GM23248 (cell line): Measurements from ENCODE around the gene NAE1. TPM values are rescaled to one million over a fixed set of nuclear protein-coding genes. Genes with fewer than 3 reads are reported as not detected.

Source experiments
- DNase-seq: peaks from one replicate; pipeline ENCODE4 v3.0.0-alpha.2; 2015
- H2AFZ ChIP-seq: fragments of 200-600 bp; sonication (generic); 2 replicates; pipeline ENCODE4 v1.6.1; 2016; ENCODE audit warnings: antibody characterized with exemption
- H3F3A ChIP-seq: fragments of 200-600 bp; sonication (generic); 2 replicates; pipeline ENCODE4 v1.6.1; 2016; ENCODE audit warnings: mild to moderate bottlenecking, antibody characterized with exemption, mixed run types; ENCODE audit not compliant: insufficient read depth
- H3K27ac ChIP-seq: fragments of 200-600 bp; sonication (generic); 2 replicates; pipeline ENCODE4 v1.5.1; 2016; ENCODE audit warnings: mild to moderate bottlenecking
- H3K27me3 ChIP-seq: fragments of 200-600 bp; sonication (generic); replicated peaks from 2 replicates; pipeline ENCODE4 v1.6.1; 2016; ENCODE audit warnings: mild to moderate bottlenecking; ENCODE audit not compliant: insufficient read depth
- H3K36me3 ChIP-seq: fragments of 200-600 bp; sonication (generic); 2 replicates; pipeline ENCODE4 v1.6.1; 2016; ENCODE audit warnings: low read depth, mild to moderate bottlenecking
- H3K4me1 ChIP-seq: fragments of 200-600 bp; sonication (generic); 2 replicates; pipeline ENCODE4 v1.6.1; 2016; ENCODE audit warnings: mild to moderate bottlenecking; ENCODE audit not compliant: insufficient read depth
- H3K4me2 ChIP-seq: fragments of 200-600 bp; sonication (generic); one replicate; pipeline ENCODE4 v1.6.1; 2016; ENCODE audit warnings: mild to moderate bottlenecking; ENCODE audit not compliant: unreplicated experiment
- H3K4me3 ChIP-seq: fragments of 200-600 bp; sonication (generic); 2 replicates; pipeline ENCODE4 v1.5.1; 2016; ENCODE audit warnings: mild to moderate bottlenecking
- H3K79me2 ChIP-seq: fragments of 200-600 bp; sonication (generic); 2 replicates; pipeline ENCODE4 v1.6.1; 2016; ENCODE audit warnings: mild to moderate bottlenecking; ENCODE audit not compliant: insufficient read depth
- H3K9ac ChIP-seq: fragments of 200-600 bp; sonication (generic); 2 replicates; pipeline ENCODE4 v1.6.1; 2016; ENCODE audit warnings: mild to moderate bottlenecking
- H3K9me2 ChIP-seq: fragments of 200-600 bp; sonication (generic); 2 replicates; pipeline ENCODE4 v1.6.1; 2016; ENCODE audit warnings: mixed run types, mild to moderate bottlenecking, moderate library complexity; ENCODE audit not compliant: insufficient read depth
- H3K9me3 ChIP-seq: fragments of 200-600 bp; sonication (generic); one replicate; pipeline ENCODE4 v1.6.1; 2017; ENCODE audit warnings: low read depth
- H4K20me1 ChIP-seq: fragments of 200-600 bp; sonication (generic); 2 replicates; pipeline ENCODE4 v1.6.0; 2016; ENCODE audit not compliant: insufficient read depth
- EZH2 ChIP-seq: fragments of 200-600 bp; sonication (generic); IDR thresholded peaks from 2 replicates; pipeline ENCODE4 v1.6.1; 2018; ENCODE audit warnings: antibody characterized with exemption, mild to moderate bottlenecking; ENCODE audit not compliant: insufficient read depth, poor library complexity, severe bottlenecking
- EZH2phosphoT487 ChIP-seq: fragments of 200-600 bp; sonication (generic); IDR thresholded peaks from 2 replicates; pipeline ENCODE4 v1.6.1; 2018; ENCODE audit warnings: antibody characterized with exemption, moderate library complexity, mild to moderate bottlenecking, low read depth; ENCODE audit not compliant: insufficient read depth
- WGBS, 2 experiments: methylation state at CpG; one replicate each; pipeline ENCODE4 v1.1.6; 2015 to 2017; ENCODE audit warnings: low lambda C conversion rate in 2 of 2, low coverage in 1 of 2; ENCODE audit errors: missing lambda C conversion rate in 2 of 2; 5-methylcytosine and 5-hydroxymethylcytosine counted together
- in situ Hi-C: fragments of 300-500 bp; cut with MboI; formaldehyde crosslinking; loops from 2 replicates; pipeline ENCODE4 v1.15.0; 2020
- polyA plus RNA-seq: library from polyadenylated mRNA; unstranded; fragments of >200 nt; fragmentation: Nextera tagmentation; extraction: Ambion mirVana; gene quantifications from 2 replicates; pipeline ENCODE4 v1.2.1, GENCODE V29; 2016
- total RNA-seq: library from RNA; depleted of rRNA; stranded (reverse); fragments of >200 nt; shearing (Covaris generic); gene quantifications from 2 replicates; pipeline ENCODE4 v1.2.3, GENCODE V29; 2014

The NAE1 gene
- total and polyA plus RNA-seq, 2 experiments from 2014 or later: 90.1 to 92.5 TPM

DNA sequence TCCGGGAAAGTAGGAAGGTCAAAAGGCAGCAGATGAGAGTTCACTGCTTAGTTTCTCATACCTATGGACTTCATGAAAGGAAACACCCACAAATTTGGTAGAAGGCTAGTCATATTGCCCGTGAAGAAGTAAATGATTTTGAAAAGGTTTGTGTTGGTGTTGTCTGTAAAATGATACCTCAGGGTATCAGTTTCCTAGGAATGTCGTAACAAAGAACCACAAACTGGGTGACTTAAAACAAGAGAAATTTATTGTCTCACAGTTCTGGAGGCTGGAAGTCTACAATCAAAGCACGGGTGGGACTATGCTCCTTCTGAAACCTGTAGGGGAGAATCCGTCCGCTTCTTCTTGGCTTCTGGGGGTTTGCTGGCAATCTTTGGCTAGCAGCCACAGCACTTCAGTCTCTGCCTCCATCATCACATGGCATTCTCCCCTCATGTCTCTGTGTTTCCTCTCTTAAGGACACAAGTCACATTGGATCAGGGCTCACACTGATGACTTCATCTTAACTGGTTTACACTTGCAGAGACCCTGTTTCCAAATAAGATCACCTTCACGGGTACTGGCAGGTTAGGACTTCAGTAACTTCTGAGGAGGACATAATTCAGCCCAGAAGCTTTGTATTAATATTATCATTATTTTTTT is 2.0 kb upstream of the NAE1 start:
- no peaks in the 10 kb centered on the region; the same call in 1 of the 2 replicates for H3F3A ChIP-seq
- in situ Hi-C loops: no loop called here
- H3K79me2 ChIP-seq: peaks cover 26% of the 10 kb centered on the region
- H3K36me3 ChIP-seq: 0 out of 2 replicates have a peak, but pooled peaks cover under 1% of the 10 kb centered on the region
- H3K4me3 ChIP-seq: no peak overlapping the region
- DNase-seq: peak; percentile 53
- H2AFZ ChIP-seq: peak overlapping the region; percentile 66
- 41 to 42% methylated on average over 7 of the region's 7 CpGs for WGBS, 2 experiments
- peaks cover 18% of the 10 kb centered on the region for H3K4me1 ChIP-seq
- no peaks in the 10 kb centered on the region for H3K9me3 ChIP-seq
- H3K9me2 ChIP-seq: no peaks in the 10 kb centered on the region
- H3K9ac ChIP-seq: 0 out of 2 replicates have a peak overlapping the region, but pooled peaks have one; percentile 26
- 0 out of 2 replicates have a peak, but pooled peaks cover 6% of the 10 kb centered on the region for H3K27me3 ChIP-seq
- H3K27ac ChIP-seq: peak overlapping the region; percentile 8; the same call in 1 of the 2 replicates
- H3K4me2 ChIP-seq: peak overlapping the region; percentile 28
- no peak for TF ChIP-seq EZH2
- no peak for TF ChIP-seq EZH2phosphoT487
- no peaks in the 10 kb centered on the region for H4K20me1 ChIP-seq

GRCh38 chr16:66832190-66832589 is 1.4 kb upstream of the NAE1 start:
- 50 to 61% methylated on average over 2 to 3 of the region's 3 CpGs for WGBS, 2 experiments
- H3K4me3 ChIP-seq: no peak overlapping the region
- no peak for DNase-seq
- H3K9ac ChIP-seq: no peak overlapping the region
- no peak for TF ChIP-seq EZH2
- no peaks in the 10 kb centered on the region for H4K20me1 ChIP-seq
- H3K9me3 ChIP-seq: no peaks in the 10 kb centered on the region
- H2AFZ ChIP-seq: peak overlapping the region; percentile 66
- H3K4me2 ChIP-seq: peak overlapping the region; percentile 28
- H3K79me2 ChIP-seq: peaks cover 31% of the 10 kb centered on the region
- H3F3A ChIP-seq: no peaks in the 10 kb centered on the region; the same call in 1 of the 2 replicates
- in situ Hi-C loops: no loop called here
- H3K27ac ChIP-seq: peak overlapping the region; percentile 8; the same call in 1 of the 2 replicates
- H3K4me1 ChIP-seq: peaks cover 18% of the 10 kb centered on the region
- 0 out of 2 replicates have a peak, but pooled peaks cover 2% of the 10 kb centered on the region for H3K27me3 ChIP-seq
- H3K9me2 ChIP-seq: no peaks in the 10 kb centered on the region
- H3K36me3 ChIP-seq: peaks cover 6% of the 10 kb centered on the region; the same call in 1 of the 2 replicates

DNA sequence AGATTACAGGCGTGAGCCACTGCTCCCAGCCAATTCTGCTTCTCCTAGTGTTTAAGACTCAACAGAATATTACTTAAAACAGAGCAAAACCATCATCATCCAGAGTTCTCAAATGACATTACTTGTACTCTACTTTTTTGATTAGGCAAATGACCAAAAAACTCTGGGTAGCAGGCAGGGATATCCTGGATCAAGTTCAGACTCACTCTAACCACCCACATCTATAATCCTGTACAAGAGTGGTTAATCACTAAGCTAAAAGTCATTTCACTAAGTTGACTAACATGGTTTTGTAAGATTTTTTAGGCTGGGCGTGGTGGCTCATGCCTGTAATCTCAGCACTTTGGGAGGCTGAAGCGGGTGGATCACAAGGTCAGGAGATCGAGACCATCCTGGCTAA is 6.8 kb downstream of the NAE1 start:
- TF ChIP-seq EZH2phosphoT487 (no peak), EZH2 (no peak)
- no peak overlapping the region for H2AFZ ChIP-seq
- no peaks in the 10 kb centered on the region for H3K9me2 ChIP-seq
- H3K4me1 ChIP-seq: peaks cover 8% of the 10 kb centered on the region
- peaks cover 55% of the 10 kb centered on the region for H3K36me3 ChIP-seq
- H3K4me2 ChIP-seq: no peak overlapping the region
- no peak overlapping the region for H3K9ac ChIP-seq
- in situ Hi-C loops: no loop called here
- peaks cover 45% of the 10 kb centered on the region for H3K79me2 ChIP-seq
- H3F3A ChIP-seq: 0 out of 2 replicates have a peak, but pooled peaks cover 10% of the 10 kb centered on the region
- WGBS, 2 experiments: 85 to 91% methylated on average over 4 of the region's 4 CpGs
- H3K27ac ChIP-seq: no peak overlapping the region
- DNase-seq: peak; percentile 55
- no peaks in the 10 kb centered on the region for H3K27me3 ChIP-seq
- no peaks in the 10 kb centered on the region for H3K9me3 ChIP-seq
- no peaks in the 10 kb centered on the region for H4K20me1 ChIP-seq
- no peak overlapping the region for H3K4me3 ChIP-seq

- WGBS, 2 experiments: 95 to 97% methylated on average over 2 of the region's 2 CpGs
- no peaks in the 10 kb centered on the region for H3K9me3 ChIP-seq
- no peaks in the 10 kb centered on the region for H3K27me3 ChIP-seq
- in situ Hi-C loops: no loop called here
- H3K9me2 ChIP-seq: no peaks in the 10 kb centered on the region
- no peak overlapping the region for H3K4me2 ChIP-seq
- no peak overlapping the region for H3K4me3 ChIP-seq
- TF ChIP-seq EZH2phosphoT487 (no peak), EZH2 (no peak)
- no peak overlapping the region for H3K9ac ChIP-seq
- H3K4me1 ChIP-seq: no peaks in the 10 kb centered on the region
- H3F3A ChIP-seq: no peaks in the 10 kb centered on the region
- H3K79me2 ChIP-seq: no peaks in the 10 kb centered on the region
- no peak overlapping the region for H3K27ac ChIP-seq
- DNase-seq: no peak
- no peaks in the 10 kb centered on the region for H4K20me1 ChIP-seq
- H3K36me3 ChIP-seq: peaks cover 57% of the 10 kb centered on the region
- no peak overlapping the region for H2AFZ ChIP-seq
Measured at GRCh38 chr16:66814734-66815133, 16.0 kb downstream of the NAE1 start.

DNA sequence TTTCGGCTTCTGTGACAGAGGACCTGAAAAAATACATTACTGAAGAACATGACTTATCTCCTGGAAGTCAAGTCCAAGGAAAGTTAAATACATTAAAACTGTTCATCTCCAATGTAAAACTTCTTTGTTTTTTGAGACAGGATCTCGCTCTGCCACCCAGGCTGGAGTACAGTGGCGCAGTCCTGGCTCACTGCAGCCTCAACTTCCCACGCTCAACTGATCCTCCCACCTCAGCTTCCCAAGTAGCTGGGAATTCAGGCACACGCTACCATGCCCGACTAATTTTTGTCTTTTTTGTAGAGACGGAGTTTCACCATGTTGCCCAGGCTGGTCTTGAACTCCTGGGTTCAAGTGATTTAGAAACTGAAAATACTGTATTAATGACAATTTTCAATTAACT is 19.7 kb downstream of the NAE1 start:
- Histone ChIP-seq H3K4me1 (no peaks in the 10 kb centered on the region), H4K20me1 (no peaks in the 10 kb centered on the region), H3K79me2 (no peaks in the 10 kb centered on the region), H3K27me3 (no peaks in the 10 kb centered on the region), H3K36me3 (peaks cover 47% of the 10 kb centered on the region), H3K9ac (no peak overlapping the region), H3K27ac (no peak overlapping the region), H3K4me3 (no peak overlapping the region), H3K9me3 (no peaks in the 10 kb centered on the region), H3F3A (no peaks in the 10 kb centered on the region), H2AFZ (no peak overlapping the region), H3K4me2 (no peak overlapping the region), H3K9me2 (no peaks in the 10 kb centered on the region)
- TF ChIP-seq EZH2: no peak
- TF ChIP-seq EZH2phosphoT487: no peak
- 98 to 99% methylated on average over 7 of the region's 7 CpGs for WGBS, 2 experiments
- in situ Hi-C loops: no loop called here
- DNase-seq: no peak
